Small intestine (tissue), 7 donors: Measurements from ENCODE around the gene MTHFD1L. TPM values are rescaled to one million over a fixed set of nuclear protein-coding genes. Genes with fewer than 3 reads are reported as not detected.

ENCODE experiments used
- DNase-seq, 2 donors: peaks; one replicate each; pipeline versions ENCODE4 v3.0.0 to v3.0.0-alpha.2; 2013
- FAIRE-seq: peaks from 2 replicates; lab custom pipeline; 2012; peaks lifted over from hg19 to GRCh38; lab: Jason Lieb, UNC
- H3K27ac ChIP-seq, 3 donors: one replicate each; pipeline ENCODE4 v1.5.1; 2013; ENCODE audit warnings: low read length in 2 of 3, mild to moderate bottlenecking in 2 of 3, control low read depth in 1 of 3, inconsistent platforms in 1 of 3, low read depth in 1 of 3, moderate library complexity in 1 of 3
- H3K27me3 ChIP-seq, 3 donors: one replicate each; pipeline ENCODE4 v1.6.1; 2013; ENCODE audit warnings: low read length in 3 of 3, inconsistent platforms in 1 of 3; ENCODE audit not compliant: control insufficient read depth in 3 of 3, insufficient read depth in 3 of 3
- H3K36me3 ChIP-seq, 3 donors: one replicate each; pipeline ENCODE4 v1.6.1; 2013; ENCODE audit warnings: low read length in 3 of 3, inconsistent platforms in 1 of 3, low read depth in 1 of 3, mild to moderate bottlenecking in 1 of 3, moderate library complexity in 1 of 3; ENCODE audit not compliant: control insufficient read depth in 3 of 3, insufficient read depth in 2 of 3
- H3K4me1 ChIP-seq, 3 donors: one replicate each; pipeline ENCODE4 v1.6.1; 2013; ENCODE audit warnings: low read length in 2 of 3, inconsistent platforms in 1 of 3, low read depth in 1 of 3, mild to moderate bottlenecking in 1 of 3, moderate library complexity in 1 of 3; ENCODE audit not compliant: control insufficient read depth in 3 of 3, insufficient read depth in 2 of 3
- H3K4me3 ChIP-seq, 3 donors: one replicate each; pipeline ENCODE4 v1.5.1; 2013; ENCODE audit warnings: low read length in 3 of 3, control low read depth in 1 of 3, inconsistent platforms in 1 of 3, low read depth in 1 of 3, mild to moderate bottlenecking in 1 of 3, moderate library complexity in 1 of 3
- H3K9me3 ChIP-seq, 2 donors: one replicate each; pipeline ENCODE4 v1.6.1; 2013; ENCODE audit warnings: low read depth in 1 of 2, low read length in 1 of 2; ENCODE audit not compliant: control insufficient read depth in 2 of 2, insufficient read depth in 1 of 2
- WGBS, 3 donors: extraction: QIAGEN DNeasy Blood & Tissue Kit; methylation state at CpG; one replicate each; pipeline ENCODE4 v1.1.7; 2013; 5-methylcytosine and 5-hydroxymethylcytosine counted together
- polyA plus RNA-seq, 4 donors: library from polyadenylated mRNA; stranded (reverse) in 3 of 4; unstranded in 1 of 4; fragments of 200-250 nt in 3 of 4; fragments of 120-200 nt in 1 of 4; gene quantifications; one replicate each; pipeline versions ENCODE4 v1.2.1 to v1.2.3, GENCODE V29; 2013
- donor health status: healthy with polysubstance abuse.
- donor health status: control.
- donor health status: control.
- donor health status: Bipolar disorder and iron deficiency.
- donor health status: healthy.

MTHFD1L gene
- polyA plus RNA-seq, 4 donors: 0.89 to 14.2 (median 4.7) TPM

DNA sequence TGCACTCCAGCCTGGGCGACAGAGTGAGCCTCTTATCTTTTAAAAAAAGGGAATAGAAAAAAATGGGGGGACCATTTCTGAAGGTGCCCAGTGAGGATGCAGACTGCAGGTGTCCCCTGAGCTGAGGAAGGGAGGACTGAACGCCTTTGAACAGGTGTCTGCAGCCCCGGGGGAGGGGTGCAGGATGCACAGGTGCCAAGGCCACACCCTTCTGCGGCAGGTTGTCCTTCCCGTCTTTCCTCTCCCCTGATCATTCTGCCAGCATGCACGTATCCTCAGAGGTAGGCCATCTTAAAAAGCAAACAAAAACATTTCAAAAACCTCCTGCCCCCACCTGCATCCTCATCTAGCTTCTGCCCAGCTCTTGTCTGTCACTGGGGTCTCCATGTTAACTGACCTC, 101.3 kb downstream of the MTHFD1L start:
- Histone ChIP-seq H3K27ac (no peak overlapping the region), H3K27me3 (no peaks in the 10 kb centered on the region), H3K4me3 (no peak overlapping the region), H3K36me3 (peaks cover 0 to 6% (median 0%) of the 10 kb centered on the region in 3 donors), H3K9me3 (no peaks in the 10 kb centered on the region), H3K4me1 (no peaks in the 10 kb centered on the region)
- no peak for FAIRE-seq
- WGBS, 3 donors: 20 to 69% (median 50%) methylated on average over 6 of the region's 6 CpGs
- peak in 1 of 2 donors; percentile 6 for DNase-seq

DNA sequence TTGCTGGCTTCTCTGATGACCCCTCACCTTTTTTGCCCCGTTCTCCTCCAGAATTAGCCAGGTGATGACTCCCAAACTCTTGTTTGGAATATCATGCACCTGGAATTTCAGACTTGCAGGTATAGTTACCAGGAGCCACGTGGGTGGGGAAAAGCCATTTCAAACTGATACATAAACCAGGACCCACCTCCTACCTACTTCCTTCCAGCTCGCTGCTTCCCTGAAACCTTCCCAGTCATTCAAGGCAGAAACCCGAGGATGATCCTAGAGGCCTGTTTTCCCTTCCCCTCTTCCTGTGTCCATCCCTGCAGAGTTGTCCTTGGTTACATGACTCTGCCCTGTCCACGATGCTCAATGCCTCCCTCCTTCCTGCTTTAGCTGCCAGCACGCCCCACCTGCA, 101.9 kb downstream of the MTHFD1L start:
- Histone ChIP-seq H3K36me3 (peaks cover 0 to 8% (median under 1%) of the 10 kb centered on the region in 3 donors), H3K27ac (no peak overlapping the region), H3K27me3 (no peaks in the 10 kb centered on the region), H3K4me3 (no peak overlapping the region), H3K9me3 (no peaks in the 10 kb centered on the region), H3K4me1 (no peaks in the 10 kb centered on the region)
- DNase-seq (no peak), FAIRE-seq (no peak)
- WGBS, 3 donors: 82 to 88% (median 83%) methylated on average over 6 of the region's 6 CpGs

- FAIRE-seq (no peak), DNase-seq (no peak)
- H3K27me3 ChIP-seq: no peaks in the 10 kb centered on the region
- H3K4me1 ChIP-seq: no peaks in the 10 kb centered on the region
- H3K27ac ChIP-seq: no peak overlapping the region
- no peak overlapping the region for H3K4me3 ChIP-seq
- peaks cover 0 to 9% (median 6%) of the 10 kb centered on the region in 3 donors for H3K36me3 ChIP-seq
- H3K9me3 ChIP-seq: no peaks in the 10 kb centered on the region
- 79 to 91% (median 84%) methylated on average over 8 of the region's 8 CpGs for WGBS, 3 donors
Measured at GRCh38 chr6:150967910-150968309, 102.4 kb downstream of the MTHFD1L start.

DNA sequence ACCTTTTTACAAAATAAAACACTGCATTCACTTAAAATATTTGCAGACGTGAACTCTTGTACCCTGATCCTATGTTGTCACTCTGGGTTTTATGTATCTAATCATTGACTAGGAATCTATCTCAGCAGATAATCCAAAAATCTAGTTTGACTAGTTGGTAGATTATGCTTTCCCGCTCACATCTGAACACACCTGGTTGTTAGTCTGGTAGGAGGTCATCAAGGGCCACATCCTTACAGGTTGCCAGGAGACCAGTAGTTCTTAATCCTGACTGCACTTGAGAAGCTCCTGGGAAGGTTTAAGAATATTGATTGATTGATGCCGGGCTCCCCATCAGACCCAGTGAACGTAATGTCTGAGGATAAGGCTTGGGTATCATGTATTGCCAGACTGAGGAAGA, 104.4 kb downstream of the MTHFD1L start:
- Histone ChIP-seq H3K9me3 (peaks cover 0 to 7% of the 10 kb centered on the region in 2 donors), H3K27me3 (no peaks in the 10 kb centered on the region), H3K36me3 (peaks cover 0 to 6% (median 5%) of the 10 kb centered on the region in 3 donors), H3K4me1 (no peaks in the 10 kb centered on the region), H3K27ac (no peak overlapping the region), H3K4me3 (no peak overlapping the region)
- no peak for DNase-seq
- FAIRE-seq: no peak
- 79 to 85% (median 84%) methylated on average over 4 of the region's 4 CpGs for WGBS, 3 donors

- Histone ChIP-seq H3K27ac (no peak overlapping the region), H3K36me3 (peaks cover 0 to 6% (median 5%) of the 10 kb centered on the region in 3 donors), H3K4me3 (no peak overlapping the region), H3K9me3 (peaks cover 0 to 7% of the 10 kb centered on the region in 2 donors), H3K27me3 (no peaks in the 10 kb centered on the region), H3K4me1 (no peaks in the 10 kb centered on the region)
- DNase-seq: no peak
- FAIRE-seq: no peak
- 80 to 85% (median 81%) methylated on average over 8 of the region's 8 CpGs for WGBS, 3 donors
Measured at GRCh38 chr6:150971219-150971618, 105.7 kb downstream of the MTHFD1L start.

GRCh38 chr6:150975136-150975535, 109.6 kb downstream of the MTHFD1L start:
- Histone ChIP-seq H3K9me3 (peaks cover 0 to 7% of the 10 kb centered on the region in 2 donors), H3K27me3 (no peaks in the 10 kb centered on the region), H3K36me3 (peaks cover 0 to 6% (median 5%) of the 10 kb centered on the region in 3 donors), H3K27ac (no peak overlapping the region), H3K4me1 (no peaks in the 10 kb centered on the region), H3K4me3 (no peak overlapping the region)
- WGBS, 3 donors: 87 to 96% (median 92%) methylated on average over 6 of the region's 6 CpGs
- DNase-seq (no peak), FAIRE-seq (no peak)

- FAIRE-seq: no peak
- WGBS, 3 donors: 71 to 88% (median 84%) methylated on average over 2 of the region's 2 CpGs
Measured at GRCh38 chr6:150977281-150977680, 111.8 kb downstream of the MTHFD1L start.

GRCh38 chr6:150978624-150979023, 113.1 kb downstream of the MTHFD1L start:
- peaks cover 0 to under 1% (median 0%) of the 10 kb centered on the region in 3 donors for H3K36me3 ChIP-seq

More at GRCh38 chr6:150977281-150977680, 111.8 kb downstream of the MTHFD1L start:
- Histone ChIP-seq H3K4me1 (no peaks in the 10 kb centered on the region), H3K36me3 (peaks cover 0 to 6% (median 4%) of the 10 kb centered on the region in 3 donors), H3K27ac (no peak overlapping the region), H3K4me3 (no peak overlapping the region), H3K27me3 (no peaks in the 10 kb centered on the region), H3K9me3 (peaks cover 0 to 7% of the 10 kb centered on the region in 2 donors)
- DNase-seq: no peak

DNA sequence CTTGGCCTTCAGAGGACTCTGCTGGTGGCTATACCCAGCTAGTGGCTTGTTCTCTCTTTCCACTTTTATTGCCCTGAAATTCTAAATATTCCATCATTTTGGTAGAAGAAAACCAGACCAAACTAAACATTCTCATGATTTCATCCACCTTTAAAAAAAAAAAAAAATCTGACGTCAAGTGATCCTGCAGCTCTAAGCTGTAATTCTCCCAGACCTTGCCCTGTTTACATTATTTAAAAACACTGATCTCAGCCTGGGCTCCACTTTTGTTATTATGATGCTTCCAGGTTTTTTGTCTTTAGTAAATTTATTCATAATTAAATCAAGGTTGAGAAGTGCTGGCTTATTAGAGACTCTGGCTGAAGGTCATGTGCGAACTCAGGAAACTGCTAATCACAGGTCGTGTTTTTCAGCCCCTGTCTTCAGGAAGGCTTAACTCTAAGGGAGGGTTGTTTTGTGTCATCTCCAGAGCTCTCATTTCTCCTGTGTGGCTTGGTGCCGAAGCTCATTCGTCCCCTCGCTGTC, 114.4 kb downstream of the MTHFD1L start:
- Histone ChIP-seq H3K27me3 (no peaks in the 10 kb centered on the region), H3K27ac (peak overlapping the region in 2 of 3 donors; percentile 33 to 44), H3K36me3 (peaks cover 0 to 3% (median 0%) of the 10 kb centered on the region in 3 donors), H3K9me3 (no peaks in the 10 kb centered on the region), H3K4me1 (no peaks in the 10 kb centered on the region), H3K4me3 (no peak overlapping the region)
- FAIRE-seq (no peak), DNase-seq (no peak)
- WGBS, 3 donors: 80 to 94% (median 93%) methylated on average over 6 of the region's 6 CpGs

More at GRCh38 chr6:150978624-150979023, 113.1 kb downstream of the MTHFD1L start:
- DNase-seq: no peak
- no peak overlapping the region for H3K27ac ChIP-seq
- no peak for FAIRE-seq
- no peaks in the 10 kb centered on the region for H3K4me1 ChIP-seq
- H3K27me3 ChIP-seq: no peaks in the 10 kb centered on the region
- peaks cover 0 to 6% of the 10 kb centered on the region in 2 donors for H3K9me3 ChIP-seq
- H3K4me3 ChIP-seq: no peak overlapping the region
- WGBS, 3 donors: 85 to 90% (median 88%) methylated on average over 10 of the region's 10 CpGs
